CD14-positive monocyte (primary cell): ENCODE data around the gene SLC35E4. TPM values are rescaled to one million over a fixed set of nuclear protein-coding genes. Genes with fewer than 3 reads are reported as not detected.
A peak's percentile ranks its signal among the peaks of the same experiment; 100 is the strongest.

Experiments used
- DNase-seq, 3 donors: peaks; one replicate each; pipeline ENCODE4 v3.0.0-alpha.2; 2011 to 2022
- H2AFZ ChIP-seq: 2 replicates; pipeline ENCODE4 v1.6.0; 2012; ENCODE audit warnings: mild to moderate bottlenecking, low read depth, low read length, inconsistent platforms; ENCODE audit not compliant: insufficient read depth, poor library complexity, severe bottlenecking
- H3K27ac ChIP-seq, 2 donors: 1 replicate in 1 of 2; 2 replicates in 1 of 2; pipeline ENCODE4 v1.5.1; 2012 to 2013; ENCODE audit warnings: low read length in 2 of 2, control low read depth in 1 of 2, inconsistent platforms in 1 of 2, low read depth in 1 of 2, mild to moderate bottlenecking in 1 of 2
- H3K27me3 ChIP-seq, 2 donors: one replicate each; pipeline versions ENCODE4 v1.6.0 to v1.6.1; 2011 to 2013; ENCODE audit warnings: low read length in 2 of 2; ENCODE audit not compliant: control insufficient read depth in 2 of 2, insufficient read depth in 2 of 2
- H3K36me3 ChIP-seq, 2 donors: replicated peaks in 1 of 2; 1 replicate in 1 of 2; 2 replicates in 1 of 2; pipeline versions ENCODE4 v1.5.1 to v1.6.1; 2012 to 2013; ENCODE audit warnings: low read length in 2 of 2, control low read depth in 1 of 2, inconsistent platforms in 1 of 2, mild to moderate bottlenecking in 1 of 2; ENCODE audit not compliant: insufficient read depth in 2 of 2, control insufficient read depth in 1 of 2
- H3K4me1 ChIP-seq, 2 donors: 1 replicate in 1 of 2; 2 replicates in 1 of 2; pipeline versions ENCODE4 v1.5.1 to v1.6.1; 2012 to 2013; ENCODE audit warnings: low read length in 2 of 2, control low read depth in 1 of 2, inconsistent platforms in 1 of 2, mild to moderate bottlenecking in 1 of 2, moderate library complexity in 1 of 2; ENCODE audit not compliant: insufficient read depth in 2 of 2, control insufficient read depth in 1 of 2
- H3K4me2 ChIP-seq: replicated peaks from 2 replicates; pipeline ENCODE3; 2012; ENCODE audit warnings: low read length, moderate library complexity, mild to moderate bottlenecking; ENCODE audit not compliant: poor library complexity, severe bottlenecking; ENCODE audit errors: extremely low read depth
- H3K4me3 ChIP-seq, 3 experiments: fragments of 200-600 bp in 1 of 3; sonication (generic) in 1 of 3; replicated peaks in 1 of 3; 1 replicate in 2 of 3; 2 replicates in 1 of 3; pipeline ENCODE4 v1.5.1; 2011 to 2013; ENCODE audit warnings: low read length in 3 of 3, mild to moderate bottlenecking in 3 of 3, control low read depth in 2 of 3, low read depth in 2 of 3, inconsistent platforms in 1 of 3, moderate library complexity in 1 of 3
- H3K79me2 ChIP-seq: 2 replicates; pipeline ENCODE4 v1.6.0; 2012; ENCODE audit warnings: mild to moderate bottlenecking, control low read depth, inconsistent platforms, low read length, moderate library complexity; ENCODE audit not compliant: insufficient read depth
- H3K9ac ChIP-seq: 2 replicates; pipeline ENCODE4 v1.6.0; 2017; ENCODE audit warnings: low read length, mild to moderate bottlenecking; ENCODE audit not compliant: insufficient read depth, poor library complexity, severe bottlenecking
- H3K9me3 ChIP-seq, 2 donors: replicated peaks in 1 of 2; 1 replicate in 1 of 2; 2 replicates in 1 of 2; pipeline versions ENCODE4 v1.5.1 to v1.6.1; 2012 to 2013; ENCODE audit warnings: low read length in 2 of 2, control low read depth in 1 of 2; ENCODE audit not compliant: control insufficient read depth in 1 of 2, insufficient read depth in 1 of 2
- H4K20me1 ChIP-seq: 2 replicates; pipeline ENCODE4 v1.6.0; 2012; ENCODE audit warnings: mild to moderate bottlenecking, low read length, control low read depth, moderate library complexity; ENCODE audit not compliant: insufficient read depth
- H3K27ac Mint-ChIP-seq, 7 donors: one replicate each; pipeline ENCODE4 v1.8.0; 2020; ENCODE audit warnings: mild to moderate bottlenecking in 7 of 7, mixed read lengths in 7 of 7, moderate library complexity in 6 of 7, inconsistent platforms in 2 of 7
- H3K27me3 Mint-ChIP-seq, 3 donors: one replicate each; pipeline ENCODE4 v1.8.0; 2021 to 2022; ENCODE audit warnings: low read depth in 3 of 3, mild to moderate bottlenecking in 3 of 3, mixed read lengths in 3 of 3, moderate library complexity in 3 of 3, inconsistent platforms in 1 of 3
- H3K36me3 Mint-ChIP-seq, 2 donors: one replicate each; pipeline ENCODE4 v1.8.0; 2020; ENCODE audit warnings: mixed read lengths in 2 of 2, inconsistent platforms in 1 of 2, mild to moderate bottlenecking in 1 of 2
- H3K4me1 Mint-ChIP-seq: one replicate; pipeline ENCODE4 v1.8.0; 2020; ENCODE audit warnings: mild to moderate bottlenecking, mixed read lengths
- H3K4me3 Mint-ChIP-seq, 2 donors: one replicate each; pipeline ENCODE4 v1.8.0; 2020; ENCODE audit warnings: mild to moderate bottlenecking in 2 of 2, mixed read lengths in 2 of 2, moderate library complexity in 1 of 2
- H3K9me3 Mint-ChIP-seq, 7 donors: one replicate each; pipeline ENCODE4 v1.8.0; 2020 to 2022; ENCODE audit warnings: mixed read lengths in 7 of 7, mild to moderate bottlenecking in 6 of 7, moderate library complexity in 6 of 7, inconsistent platforms in 2 of 7
- WGBS: methylation state at CpG from one replicate; pipeline ENCODE4 v1.1.5; 2013; ENCODE audit warnings: missing lambda C conversion rate; ENCODE audit not compliant: insufficient coverage; 5-methylcytosine and 5-hydroxymethylcytosine counted together
- intact Hi-C, 2 donors: fragments of 100-400 bp; cut with micrococcal nuclease; formaldehyde crosslinking; loops; one replicate each; pipeline versions ENCODE4 v1.15.0 to v1.15.1; 2023
- polyA plus RNA-seq, 3 donors: library from polyadenylated mRNA; depleted of rRNA in 1 of 3; unstranded in 2 of 3; stranded (reverse) in 1 of 3; fragments of 300-500 nt in 2 of 3; fragments of >200 nt in 1 of 3; fragmentation: Illumina TruSeq in 2 of 3; gene quantifications; 1 replicate in 2 of 3; 2 replicates in 1 of 3; pipeline ENCODE4 v1.2.3, GENCODE V29; 2012 to 2021
- TF ChIP-seq, protein P1 (sequence below): fragments of 200-600 bp; IDR thresholded peaks from one replicate; pipeline ENCODE4 v1.8.0; 2022; ENCODE audit warnings: antibody characterized with exemption, mild to moderate bottlenecking

The SLC35E4 gene
- polyA plus RNA-seq, 3 donors: 1.4 to 2.4 (median 1.6) TPM

DNA sequence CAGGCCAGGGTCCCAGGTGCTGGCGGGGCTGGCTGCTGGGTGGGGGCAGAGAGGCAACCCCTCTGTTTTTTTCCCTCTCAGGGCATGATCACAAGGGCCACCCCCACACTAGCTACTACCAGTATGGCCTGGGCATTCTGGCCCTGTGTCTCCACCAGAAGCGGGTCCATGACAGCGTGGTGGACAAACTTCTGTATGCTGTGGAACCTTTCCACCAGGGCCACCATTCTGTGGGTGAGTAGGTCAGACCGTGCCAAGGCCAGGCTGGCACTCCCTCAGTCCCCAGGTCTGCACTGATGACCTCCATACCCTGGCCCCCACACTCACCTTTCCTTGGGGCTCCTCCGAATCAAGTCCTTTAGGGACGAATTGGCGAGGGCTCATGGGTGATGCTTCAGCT is 21.3 kb upstream of the SLC35E4 start:
- Histone ChIP-seq H3K36me3 (no peaks in the 10 kb centered on the region), H3K9me3 (no peaks in the 10 kb centered on the region), H3K4me2 (no peak overlapping the region), H3K27me3 (no peaks in the 10 kb centered on the region), H3K27ac (no peak overlapping the region), H3K9ac (no peak overlapping the region), H3K4me3 (no peak overlapping the region), H3K79me2 (no peaks in the 10 kb centered on the region), H3K4me1 (peaks cover 32 to 44% of the 10 kb centered on the region in 2 donors), H4K20me1 (no peaks in the 10 kb centered on the region), H2AFZ (no peak overlapping the region)
- Mint-ChIP-seq H3K27me3 (peaks cover 1 to 6% (median 2%) of the 10 kb centered on the region in 3 donors), H3K4me3 (no peak overlapping the region), H3K4me1 (peaks cover 35% of the 10 kb centered on the region), H3K27ac (no peak overlapping the region), H3K36me3 (peaks cover 17 to 25% of the 10 kb centered on the region in 2 donors), H3K9me3 (peaks cover 0 to 4% (median 0%) of the 10 kb centered on the region in 7 donors)
- TF ChIP-seq, protein P1, sequence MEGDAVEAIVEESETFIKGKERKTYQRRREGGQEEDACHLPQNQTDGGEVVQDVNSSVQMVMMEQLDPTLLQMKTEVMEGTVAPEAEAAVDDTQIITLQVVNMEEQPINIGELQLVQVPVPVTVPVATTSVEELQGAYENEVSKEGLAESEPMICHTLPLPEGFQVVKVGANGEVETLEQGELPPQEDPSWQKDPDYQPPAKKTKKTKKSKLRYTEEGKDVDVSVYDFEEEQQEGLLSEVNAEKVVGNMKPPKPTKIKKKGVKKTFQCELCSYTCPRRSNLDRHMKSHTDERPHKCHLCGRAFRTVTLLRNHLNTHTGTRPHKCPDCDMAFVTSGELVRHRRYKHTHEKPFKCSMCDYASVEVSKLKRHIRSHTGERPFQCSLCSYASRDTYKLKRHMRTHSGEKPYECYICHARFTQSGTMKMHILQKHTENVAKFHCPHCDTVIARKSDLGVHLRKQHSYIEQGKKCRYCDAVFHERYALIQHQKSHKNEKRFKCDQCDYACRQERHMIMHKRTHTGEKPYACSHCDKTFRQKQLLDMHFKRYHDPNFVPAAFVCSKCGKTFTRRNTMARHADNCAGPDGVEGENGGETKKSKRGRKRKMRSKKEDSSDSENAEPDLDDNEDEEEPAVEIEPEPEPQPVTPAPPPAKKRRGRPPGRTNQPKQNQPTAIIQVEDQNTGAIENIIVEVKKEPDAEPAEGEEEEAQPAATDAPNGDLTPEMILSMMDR: no peak
- DNase-seq: no peak
- intact Hi-C loops: no loop called here
- WGBS: 100% methylated on average over 1 of the region's 7 CpGs

DNA sequence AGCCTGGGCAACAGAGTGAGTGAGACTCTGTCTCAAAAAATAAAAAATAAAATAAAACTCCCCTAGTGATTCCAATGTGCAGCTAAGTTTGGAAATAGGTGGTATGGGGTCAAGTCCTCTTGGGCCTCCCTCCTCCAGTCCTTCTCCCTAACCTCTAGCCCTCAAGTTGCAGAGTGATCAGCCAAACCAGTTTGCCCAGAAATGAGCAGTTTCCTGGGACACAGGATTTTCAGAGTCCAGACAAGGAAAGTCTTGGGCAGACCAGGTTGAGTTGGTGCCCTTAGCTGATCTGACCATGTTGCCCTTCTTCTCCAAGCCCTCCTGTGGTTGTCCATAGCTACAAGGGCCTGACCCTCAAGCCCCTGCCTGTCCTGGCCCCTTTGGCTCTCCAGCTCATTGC is 20.7 kb upstream of the SLC35E4 start:
- Mint-ChIP-seq H3K36me3 (peaks cover 20 to 23% of the 10 kb centered on the region in 2 donors), H3K9me3 (no peaks in the 10 kb centered on the region), H3K4me3 (no peak overlapping the region), H3K4me1 (peaks cover 29% of the 10 kb centered on the region), H3K27me3 (peaks cover 1 to 6% (median 2%) of the 10 kb centered on the region in 3 donors), H3K27ac (peak overlapping the region; percentile 73 to 93 (median 88))
- H3K36me3 ChIP-seq: no peaks in the 10 kb centered on the region
- no peaks in the 10 kb centered on the region for H3K79me2 ChIP-seq
- H3K27me3 ChIP-seq: no peaks in the 10 kb centered on the region
- peak overlapping the region; percentile 34 to 79 for H3K27ac ChIP-seq
- H3K4me2 ChIP-seq: no peak overlapping the region
- H3K4me1 ChIP-seq: peaks cover 26 to 38% of the 10 kb centered on the region in 2 donors
- no peak overlapping the region for H3K4me3 ChIP-seq
- no peak overlapping the region for H3K9ac ChIP-seq
- no peaks in the 10 kb centered on the region for H3K9me3 ChIP-seq
- H4K20me1 ChIP-seq: no peaks in the 10 kb centered on the region
- no peak for DNase-seq
- intact Hi-C loops: no loop called here
- TF ChIP-seq, protein P1: no peak
- no peak overlapping the region for H2AFZ ChIP-seq
